Stimulated activated CD8-positive, alpha-beta memory T cell treated with anti-CD3 and anti-CD28 coated beads, Interleukin-7, amount 100 ng/mL, for 4 hours (primary cell): ENCODE data around the gene CLIP3.
"Not testable (repeated sequence)": the region's sequence is repeated elsewhere in the genome, so short reads cannot be mapped to it uniquely, and the experiment has no call there.

ENCODE experiments used
- DNase-seq, 2 donors: peaks; one replicate each; pipeline ENCODE4 v3.0.0-alpha.2; 2020; ENCODE audit warnings: low read depth in 2 of 2

CLIP3 gene

GRCh38 chr19:36047835-36048234 lies 15.2 kb upstream of the CLIP3 start:
- no peak for DNase-seq

GRCh38 chr19:36046443-36047050 lies 13.9 kb upstream of the CLIP3 start:
- DNase-seq: no peak

- DNase-seq: no peak
These were observed 11.3 kb upstream of the CLIP3 start for GRCh38 chr19:36043952-36044351.

DNA sequence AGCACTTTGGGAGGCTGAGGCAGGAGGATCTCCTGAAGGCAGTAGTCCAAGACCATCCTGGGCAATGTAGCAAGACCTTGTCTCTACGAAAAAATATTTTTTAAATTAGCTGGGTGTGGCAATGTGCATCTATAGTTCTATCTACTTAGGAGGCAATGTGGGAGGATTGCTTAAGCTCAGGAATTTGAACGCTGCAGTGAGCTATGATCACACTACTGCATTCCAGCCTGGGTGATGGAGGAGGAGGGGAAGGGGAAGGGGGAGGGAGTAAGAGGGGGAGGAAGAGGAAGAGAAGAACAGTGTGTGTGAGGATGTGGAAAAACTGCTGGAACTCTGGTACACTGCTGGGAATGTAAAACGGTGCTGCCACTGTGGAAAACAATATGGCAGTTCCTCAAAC lies 9.2 kb upstream of the CLIP3 start:
- no peak for DNase-seq

DNA sequence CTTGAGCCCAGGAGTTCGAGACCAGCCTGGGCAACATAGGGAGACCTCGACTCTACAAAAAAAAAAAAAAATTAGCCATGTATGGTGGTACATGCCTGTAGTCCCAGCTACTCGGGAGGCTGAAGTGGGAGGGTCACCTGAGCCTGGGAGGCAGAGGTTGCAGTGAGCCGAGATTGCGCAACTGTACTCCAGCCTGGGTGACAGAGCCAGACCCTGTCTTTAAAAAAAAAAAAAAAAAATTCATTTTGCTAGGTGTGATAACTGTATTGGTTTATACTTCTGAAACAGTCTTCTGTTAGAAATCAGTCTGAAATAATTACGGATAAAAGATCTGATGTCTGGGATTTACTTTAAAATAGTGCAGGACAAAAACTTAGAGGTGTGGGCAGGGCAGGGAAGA lies 8.4 kb upstream of the CLIP3 start:
- not testable (repeated sequence) for DNase-seq

DNA sequence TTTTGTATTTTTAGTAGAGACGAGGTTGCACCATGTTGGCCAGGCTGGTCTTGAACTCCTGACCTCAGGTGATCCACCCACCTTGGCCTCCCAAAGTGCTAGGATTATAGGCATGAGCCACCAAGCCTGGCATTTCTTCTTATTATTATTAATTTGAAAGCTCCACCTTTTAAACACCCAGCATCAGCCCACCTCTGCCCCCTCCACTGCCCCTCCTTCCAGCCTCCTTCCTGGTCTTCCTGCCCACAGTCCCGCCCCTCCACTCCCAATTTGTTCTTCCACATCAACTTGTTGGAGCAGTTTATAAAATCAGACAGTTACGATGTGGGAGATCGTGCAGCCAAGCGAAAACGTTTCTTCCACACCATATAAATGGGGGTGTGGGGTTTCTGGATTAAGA lies 7.8 kb upstream of the CLIP3 start:
- DNase-seq: no peak

DNA sequence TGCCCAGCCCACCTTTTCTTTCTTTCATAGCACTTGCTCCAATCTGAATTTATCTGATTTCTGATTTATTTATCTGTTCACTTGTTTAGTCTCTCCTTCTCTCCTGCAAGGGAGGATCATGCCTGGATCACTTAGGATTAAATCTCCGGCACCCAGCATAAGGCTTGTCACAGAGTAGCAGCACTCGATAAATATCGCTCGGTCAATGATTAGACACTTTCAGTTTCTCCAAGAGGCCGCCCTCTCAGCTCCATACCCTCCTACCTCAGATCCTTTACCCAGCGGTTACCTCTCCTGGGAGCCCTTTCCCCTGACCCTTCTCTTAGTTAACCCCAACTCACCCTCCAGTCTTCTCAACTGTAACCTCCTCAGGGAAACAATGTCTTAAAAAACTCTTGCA lies 1.4 kb downstream of the CLIP3 start:
- no peak for DNase-seq

DNA sequence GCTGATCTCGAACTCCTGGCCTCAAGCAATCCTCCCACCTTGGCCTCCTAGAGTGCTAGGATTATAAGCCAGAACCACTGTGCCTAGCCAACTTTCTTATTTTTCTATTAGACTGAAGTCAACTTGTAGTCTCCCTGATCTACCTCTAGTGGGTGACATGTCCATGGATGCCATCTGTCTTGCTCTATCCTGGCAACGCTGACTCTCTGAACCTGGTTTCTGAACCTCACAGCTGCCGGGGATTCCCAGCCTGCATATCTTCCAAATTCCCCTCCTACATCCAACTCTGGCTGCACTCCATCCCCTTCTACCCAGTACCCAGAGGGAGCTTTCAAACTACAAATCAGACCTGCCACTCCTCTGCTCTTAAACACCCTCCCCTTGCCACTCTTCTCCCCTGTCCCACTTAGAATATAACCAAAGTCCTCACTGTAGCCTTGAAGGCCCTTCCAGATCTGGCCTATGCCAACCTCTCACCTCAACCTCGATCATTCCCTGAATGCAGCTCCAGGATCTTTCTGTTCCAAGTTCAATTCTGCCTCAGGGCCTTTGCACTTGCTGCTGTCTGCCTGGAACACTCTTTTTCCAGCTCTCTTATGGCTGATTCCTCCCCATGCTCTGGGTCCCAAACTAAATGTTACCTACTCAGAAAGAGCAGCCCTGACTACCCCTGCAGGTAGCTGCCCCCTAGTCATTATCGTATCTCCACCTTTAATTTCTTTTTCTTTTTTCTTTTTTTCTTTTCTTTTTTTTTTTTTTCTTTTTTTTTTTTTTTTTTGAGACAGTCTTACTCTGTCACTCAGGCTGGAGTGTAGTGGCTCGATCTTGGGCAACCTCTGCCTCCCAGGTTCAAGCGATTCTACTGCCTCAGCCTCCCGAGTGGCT lies 2.2 kb downstream of the CLIP3 start:
- DNase-seq: no peak

GRCh38 chr19:36028313-36029041 lies 4.2 kb downstream of the CLIP3 start:
- no peak for DNase-seq

- DNase-seq: no peak
These were observed 5.0 kb downstream of the CLIP3 start for GRCh38 chr19:36027696-36028095.

DNA sequence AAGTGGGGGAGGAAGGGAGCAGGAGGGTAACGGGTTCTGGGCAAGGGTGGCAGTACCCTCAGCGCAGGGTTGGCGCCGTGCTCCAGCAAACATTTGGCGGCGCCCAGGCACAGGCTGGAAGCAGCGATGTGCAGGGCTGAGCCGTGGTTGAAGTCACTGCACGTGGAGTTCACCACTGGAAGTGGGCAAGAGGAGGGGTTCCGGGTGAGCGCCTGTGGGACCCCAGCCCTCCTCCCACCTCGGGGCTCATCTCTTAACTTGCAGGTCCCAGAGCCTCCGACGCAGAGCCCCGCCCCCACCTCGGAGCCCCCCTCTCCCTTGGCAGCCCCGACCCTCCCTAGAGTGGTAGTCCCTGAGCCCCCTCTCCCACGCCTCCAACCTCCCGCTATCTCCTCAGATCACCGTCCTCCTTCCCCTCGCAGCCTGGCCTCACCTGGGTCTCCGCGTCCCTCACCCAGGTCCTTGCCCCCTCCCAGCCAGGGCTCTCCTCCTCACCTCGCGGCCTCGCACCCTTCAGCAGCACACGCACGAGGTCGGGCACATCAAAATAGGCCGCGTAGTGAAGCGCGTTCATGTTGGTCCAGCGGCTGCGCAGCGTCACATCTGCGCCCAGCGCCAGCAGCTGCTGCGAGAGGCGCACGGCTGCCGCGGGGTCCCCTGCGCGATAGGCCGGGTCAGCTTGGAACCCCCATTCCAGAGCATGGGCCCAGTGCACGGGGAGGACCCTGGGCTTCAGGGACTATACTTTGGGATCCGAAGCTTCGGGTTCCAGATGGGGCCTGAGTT lies 6.4 kb downstream of the CLIP3 start:
- DNase-seq: no peak

DNA sequence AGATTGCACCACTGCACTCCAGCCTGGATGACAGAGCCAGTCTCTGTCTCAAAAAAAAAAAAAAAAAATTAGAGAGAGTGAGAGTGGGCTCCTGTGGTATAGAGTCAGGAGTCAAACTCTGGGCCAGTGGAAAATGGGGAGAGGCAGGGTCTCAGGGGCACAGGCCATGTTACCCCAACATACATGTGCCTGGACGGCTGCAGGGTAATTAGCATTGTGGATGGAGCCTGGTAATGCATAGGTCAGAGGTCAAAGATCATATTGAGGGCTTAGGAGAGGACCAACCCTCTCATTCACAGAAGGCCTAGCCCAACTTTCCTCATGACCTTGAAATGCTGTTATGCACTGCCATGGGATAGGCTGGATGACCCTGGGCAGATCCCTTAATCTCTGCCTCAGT lies 7.1 kb downstream of the CLIP3 start:
- DNase-seq: no peak

- DNase-seq: no peak
These were observed 9.2 kb downstream of the CLIP3 start for GRCh38 chr19:36023432-36023831.

DNA sequence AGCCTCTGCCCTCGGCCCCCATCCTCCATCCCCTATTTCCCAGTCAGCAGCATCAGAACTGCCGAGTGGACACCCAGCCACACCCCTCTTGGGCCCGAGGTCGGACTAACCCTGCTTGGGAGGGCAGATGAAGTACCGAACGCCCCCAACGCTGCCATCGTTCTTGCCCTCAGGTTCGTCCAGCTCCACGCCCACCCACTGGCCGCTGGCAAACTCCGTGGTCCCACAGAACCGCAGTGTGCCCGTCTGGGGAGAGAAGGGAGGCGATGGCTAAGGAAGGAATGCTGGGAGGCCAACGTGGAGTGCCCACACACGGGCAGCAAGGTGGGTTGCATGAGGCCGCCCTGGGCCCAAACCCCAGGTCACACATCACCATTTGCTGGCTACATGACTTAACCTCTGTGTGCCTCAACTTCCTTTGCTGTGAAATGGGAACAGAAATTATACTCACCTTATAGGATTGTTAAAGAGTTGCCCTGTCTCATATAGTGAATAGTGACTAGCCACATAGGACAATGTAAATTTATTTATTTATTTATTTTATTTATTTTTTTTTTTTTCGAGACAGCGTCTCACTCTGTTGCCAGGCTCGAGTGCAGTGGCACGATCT lies 13.5 kb downstream of the CLIP3 start:
- no peak for DNase-seq

DNA sequence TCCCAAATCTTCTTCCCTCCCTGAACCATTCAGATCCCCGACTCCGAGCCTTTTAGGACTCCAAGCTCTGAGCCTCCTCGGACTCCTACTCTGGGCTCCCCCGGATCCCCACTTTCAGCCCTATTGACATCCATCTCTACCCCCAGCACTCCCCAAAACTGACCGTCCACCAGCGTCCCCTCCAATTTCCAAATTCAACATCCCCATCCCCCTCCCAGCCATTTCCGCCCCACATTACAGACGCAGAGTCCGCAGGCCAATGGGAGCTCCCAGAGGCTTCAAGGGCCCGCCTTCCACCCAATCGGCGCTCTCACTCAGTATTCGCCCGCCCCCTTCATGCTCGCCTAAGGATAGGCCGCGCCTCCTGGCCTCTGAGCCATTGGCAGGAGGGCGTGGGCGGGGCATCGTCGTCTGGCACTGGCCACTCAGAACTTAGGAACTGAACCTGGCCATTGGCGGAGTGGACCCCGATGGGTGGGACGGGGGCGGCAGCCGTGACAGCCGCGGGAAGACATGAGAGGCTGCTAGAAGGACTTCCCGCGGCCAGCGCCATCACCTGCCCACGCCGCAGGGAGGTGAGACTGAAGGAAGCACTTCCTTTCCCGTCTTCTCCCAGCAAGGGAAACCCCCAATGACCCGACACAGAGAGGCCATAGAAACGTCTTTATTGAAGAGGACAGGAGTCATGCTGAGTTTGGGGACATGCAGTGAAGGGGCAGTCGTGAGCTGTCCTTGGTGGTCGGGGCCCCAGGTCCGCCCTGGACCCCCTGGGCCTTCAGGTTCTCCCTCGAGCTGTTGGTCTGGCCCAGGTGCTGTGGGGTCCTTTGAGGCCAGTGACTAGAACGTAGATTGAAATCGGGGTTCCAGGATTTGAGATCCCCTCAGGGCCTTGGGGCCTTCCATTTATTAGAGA lies 18.4 kb downstream of the CLIP3 start, which contains the start of gene ALKBH6:
Gene ALKBH6, minus strand, starts transcription at position 202 of the 913 bp plus-strand sequence. CDS start 816 bp downstream, outside the sequence.
- peak; percentile 98 to 99 for DNase-seq

DNA sequence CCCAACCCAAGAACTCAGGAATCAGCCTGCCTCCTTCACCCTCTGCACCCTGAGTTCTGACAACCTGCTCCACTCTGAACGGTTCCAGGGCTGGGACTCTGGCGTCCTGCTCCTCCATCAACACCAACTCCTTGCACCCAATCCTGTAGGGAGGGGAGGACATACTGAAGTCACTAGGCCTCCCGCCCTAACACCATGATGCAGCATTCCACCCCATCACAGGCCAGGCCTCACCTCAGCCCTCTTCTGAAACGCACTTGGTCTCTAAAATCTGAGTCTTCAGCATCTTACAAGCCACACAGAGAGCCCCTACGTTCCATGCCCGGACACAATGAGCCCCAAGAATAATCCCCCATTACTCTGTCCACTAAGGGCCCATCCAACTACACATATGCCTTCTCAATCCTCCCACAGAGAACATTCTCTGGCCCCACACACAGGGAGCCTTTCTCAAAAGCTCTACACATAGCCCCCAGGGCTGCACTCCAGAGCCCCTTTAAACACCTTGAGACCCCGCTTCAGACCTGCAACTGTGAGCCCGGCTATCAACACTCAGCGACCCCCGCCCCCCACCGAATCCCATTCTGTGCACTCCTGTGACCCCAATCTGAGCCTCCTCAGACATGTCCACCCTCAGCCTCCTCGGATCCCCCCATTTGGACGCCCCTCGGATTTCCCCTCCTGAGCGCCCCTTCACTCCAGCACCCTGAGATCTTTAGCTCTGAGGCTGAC lies 19.2 kb downstream of the CLIP3 start:
- no peak for DNase-seq

GRCh38 chr19:36010402-36010801 lies 22.3 kb downstream of the CLIP3 start:
- DNase-seq: no peak

- DNase-seq: no peak
These were observed 22.9 kb downstream of the CLIP3 start for GRCh38 chr19:36009633-36010379.

DNA sequence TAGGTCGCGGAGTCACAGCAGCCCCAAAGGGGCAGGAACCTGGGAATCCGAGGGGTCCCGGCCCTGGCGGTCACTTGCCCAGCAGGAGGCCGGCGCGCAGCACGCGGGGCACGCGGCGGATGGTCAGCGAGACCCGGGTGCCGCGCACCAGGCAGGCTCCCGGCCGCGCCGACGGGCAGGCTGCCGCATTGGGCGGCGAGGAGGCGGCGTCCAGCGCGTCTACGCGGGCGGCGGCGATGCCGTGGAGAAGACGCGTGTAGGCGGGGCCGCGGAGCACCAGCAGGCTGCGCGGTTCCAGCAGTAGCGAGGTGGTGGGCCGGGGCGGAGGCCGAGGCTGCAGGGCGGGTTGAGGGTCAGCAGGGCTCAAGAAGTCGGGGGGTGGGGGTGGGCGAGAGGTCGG lies 23.5 kb downstream of the CLIP3 start:
- DNase-seq: peak in 1 of 2 donors; percentile 32
